Activated CD4-positive, alpha-beta T cell treated with anti-CD3 and anti-CD28 coated beads, Interleukin-2, amount 50 U/mL, for 48 hours (primary cell): ENCODE results near the gene STAT5B.

Experiments used
- DNase-seq, 2 experiments: peaks; one replicate each; pipeline ENCODE4 v3.0.0-alpha.2; 2020

STAT5B gene

GRCh38 chr17:42174126-42174783, 101.9 kb downstream of the STAT5B start:
- DNase-seq: no peak

GRCh38 chr17:42171831-42172230, 104.4 kb downstream of the STAT5B start:
- DNase-seq: no peak

GRCh38 chr17:42169351-42169750, 106.8 kb downstream of the STAT5B start:
- no peak for DNase-seq

- no peak for DNase-seq
These were observed 108.4 kb downstream of the STAT5B start for GRCh38 chr17:42167807-42168206.

GRCh38 chr17:42166196-42166763, 109.9 kb downstream of the STAT5B start:
- DNase-seq: no peak

- DNase-seq: no peak
These were observed 110.4 kb downstream of the STAT5B start for GRCh38 chr17:42165751-42166150.

GRCh38 chr17:42163696-42164407, 112.3 kb downstream of the STAT5B start:
- no peak for DNase-seq

GRCh38 chr17:42163113-42163512, 113.1 kb downstream of the STAT5B start:
- peak; percentile 67 to 73 for DNase-seq

- DNase-seq: no peak
These were observed 115.7 kb downstream of the STAT5B start for GRCh38 chr17:42160531-42160910.

GRCh38 chr17:42159796-42160530, 116.2 kb downstream of the STAT5B start:
- no peak for DNase-seq

- no peak for DNase-seq
These were observed 120.6 kb downstream of the STAT5B start for GRCh38 chr17:42155614-42156045.

- no peak for DNase-seq
These were observed 122.1 kb downstream of the STAT5B start for GRCh38 chr17:42153919-42154742.
